Activated CD8-positive, alpha-beta memory T cell treated with anti-CD3 and anti-CD28 coated beads, Interleukin-2, amount 50 U/mL, for 48 hours (primary cell): Measurements from ENCODE around the gene EYA2.
"Not testable (repeated sequence)": the region's sequence is repeated elsewhere in the genome, so short reads cannot be mapped to it uniquely, and the experiment has no call there.

Experiments
- DNase-seq: peaks from one replicate; pipeline ENCODE4 v3.0.0-alpha.2; 2020

Gene EYA2

GRCh38 chr20:46959821-46960220 is 65.2 kb downstream of the EYA2 start:
- no peak for DNase-seq

- DNase-seq, result no peak
Observed at GRCh38 chr20:46960536-46960935, 65.9 kb downstream of the EYA2 start.

GRCh38 chr20:46961968-46962367 is 67.3 kb downstream of the EYA2 start:
- DNase-seq, result not testable (repeated sequence)

- no peak for DNase-seq
Observed at GRCh38 chr20:46962452-46963195, 68.0 kb downstream of the EYA2 start.

GRCh38 chr20:46963196-46963529 is 68.5 kb downstream of the EYA2 start:
- DNase-seq, result no peak

GRCh38 chr20:46963758-46964617 is 69.3 kb downstream of the EYA2 start:
- no peak for DNase-seq

- DNase-seq, result no peak
Observed at GRCh38 chr20:46964618-46965455, 70.2 kb downstream of the EYA2 start.

GRCh38 chr20:46965477-46965876 is 70.8 kb downstream of the EYA2 start:
- DNase-seq, result no peak

- DNase-seq, result no peak
Observed at GRCh38 chr20:46967646-46968045, 73.0 kb downstream of the EYA2 start.

GRCh38 chr20:46970937-46971630 is 76.4 kb downstream of the EYA2 start:
- no peak for DNase-seq

GRCh38 chr20:46973766-46974165 is 79.1 kb downstream of the EYA2 start:
- no peak for DNase-seq

GRCh38 chr20:46974669-46975434 is 80.2 kb downstream of the EYA2 start:
- DNase-seq, result no peak

- no peak for DNase-seq
Observed at GRCh38 chr20:46975976-46976375, 81.3 kb downstream of the EYA2 start.

- no peak for DNase-seq
Observed at GRCh38 chr20:46977204-46977603, 82.6 kb downstream of the EYA2 start.

- no peak for DNase-seq
Observed at GRCh38 chr20:46977909-46978588, 83.4 kb downstream of the EYA2 start.

- no peak for DNase-seq
Observed at GRCh38 chr20:46978951-46979491, 84.4 kb downstream of the EYA2 start.

GRCh38 chr20:46979603-46980241 is 85.1 kb downstream of the EYA2 start:
- DNase-seq, result no peak

- no peak for DNase-seq
Observed at GRCh38 chr20:46981184-46981583, 86.5 kb downstream of the EYA2 start.

GRCh38 chr20:46983466-46983865 is 88.8 kb downstream of the EYA2 start:
- DNase-seq, result no peak

- no peak for DNase-seq
Observed at GRCh38 chr20:46984405-46984804, 89.8 kb downstream of the EYA2 start.

- DNase-seq, result no peak
Observed at GRCh38 chr20:46985250-46985649, 90.6 kb downstream of the EYA2 start.
